Forelimb muscle (tissue), 1 donor: ENCODE results near the gene ZNF780A. TPM values are rescaled to one million over a fixed set of nuclear protein-coding genes. Genes with fewer than 3 reads are reported as not detected.
"Not testable (repeated sequence)": the region's sequence is repeated elsewhere in the genome, so short reads cannot be mapped to it uniquely, and the experiment has no call there.

Experiments
- DNase-seq: peaks from one replicate; pipeline ENCODE4 v3.0.0-alpha.2; 2013; ENCODE audit warnings: low read depth
- polyA plus RNA-seq: library from polyadenylated mRNA; unstranded; fragments of 120-200 nt; gene quantifications from one replicate; pipeline ENCODE4 v1.2.1, GENCODE V29; 2013; ENCODE audit not compliant: insufficient read length

The ZNF780A gene
- polyA plus RNA-seq: 8.6 TPM

GRCh38 chr19:40090241-40091204 lies at the start of gene ZNF780A:
TSS of gene ZNF780A (minus strand) at chr19:40090943. CDS start at chr19:40084753, 6,190 bp downstream.
- DNase-seq: no peak

- no peak for DNase-seq
Observed at GRCh38 chr19:40139533-40140287, 49.0 kb upstream of the ZNF780A start.

- no peak for DNase-seq
Observed at GRCh38 chr19:40136818-40137217, 46.1 kb upstream of the ZNF780A start.

GRCh38 chr19:40134866-40135265 lies 44.1 kb upstream of the ZNF780A start:
- no peak for DNase-seq

GRCh38 chr19:40133491-40133890 lies 42.7 kb upstream of the ZNF780A start:
- DNase-seq: no peak

GRCh38 chr19:40130013-40130412 lies 39.3 kb upstream of the ZNF780A start:
- DNase-seq: no peak

GRCh38 chr19:40129425-40129824 lies 38.7 kb upstream of the ZNF780A start:
- DNase-seq: no peak

- no peak for DNase-seq
Observed at GRCh38 chr19:40128991-40129390, 38.2 kb upstream of the ZNF780A start.

- DNase-seq: no peak
Observed at GRCh38 chr19:40119380-40119779, 28.6 kb upstream of the ZNF780A start.

- not testable (repeated sequence) for DNase-seq
Observed at GRCh38 chr19:40118638-40119037, 27.9 kb upstream of the ZNF780A start.

GRCh38 chr19:40116075-40116474 lies 25.3 kb upstream of the ZNF780A start:
- DNase-seq: no peak

GRCh38 chr19:40114119-40114518 lies 23.4 kb upstream of the ZNF780A start:
- not testable (repeated sequence) for DNase-seq

GRCh38 chr19:40112271-40112670 lies 21.5 kb upstream of the ZNF780A start:
- not testable (repeated sequence) for DNase-seq

- DNase-seq: no peak
Observed at GRCh38 chr19:40110570-40110969, 19.8 kb upstream of the ZNF780A start.

- no peak for DNase-seq
Observed at GRCh38 chr19:40104754-40105153, 14.0 kb upstream of the ZNF780A start.

GRCh38 chr19:40103600-40103999 lies 12.9 kb upstream of the ZNF780A start:
- DNase-seq: no peak

- no peak for DNase-seq
Observed at GRCh38 chr19:40101813-40102212, 11.1 kb upstream of the ZNF780A start.

GRCh38 chr19:40093416-40093815 lies 2.7 kb upstream of the ZNF780A start:
- DNase-seq: no peak

GRCh38 chr19:40091205-40092129 lies 724 bp upstream of the ZNF780A start:
- no peak for DNase-seq

GRCh38 chr19:40089462-40089861 lies 1.3 kb downstream of the ZNF780A start:
- no peak for DNase-seq

GRCh38 chr19:40088299-40089047 lies 2.3 kb downstream of the ZNF780A start:
- DNase-seq: no peak
